HepG2 (cell line): Measurements from ENCODE around the gene TACC3. TPM values are rescaled to one million over a fixed set of nuclear protein-coding genes. Genes with fewer than 3 reads are reported as not detected.

Experiments
- EHMT2 ChIP-seq: fragments of 200-600 bp; sonication (generic); IDR thresholded peaks from 2 replicates; pipeline ENCODE4 v1.7.0; 2017; ENCODE audit warnings: antibody characterized with exemption, low read depth, low read length, borderline replicate concordance
- ERF ChIP-seq: IDR thresholded peaks from 2 replicates; pipeline ENCODE4 v1.6.1; 2018; ENCODE audit warnings: missing biosample characterization, missing genetic modification reagents
- HMG20B ChIP-seq: conservative IDR thresholded peaks from 2 replicates; pipeline ENCODE4 v1.6.1; 2016; ENCODE audit warnings: missing genetic modification reagents, missing compliant biosample characterization
- IKZF4 ChIP-seq: sonication (generic); formaldehyde crosslinking; IDR thresholded peaks from 2 replicates; pipeline ENCODE4 v1.5.1; 2020; ENCODE audit warnings: borderline replicate concordance, mild to moderate bottlenecking, low read depth, missing genetic modification reagents; ENCODE audit errors: not compliant biosample characterization
- MYC ChIP-seq: sonication (generic); formaldehyde crosslinking; IDR thresholded peaks from 2 replicates; pipeline ENCODE4 v1.9.0; 2021; ENCODE audit warnings: missing genetic modification reagents, borderline replicate concordance
- SP140L ChIP-seq: sonication (generic); formaldehyde crosslinking; IDR thresholded peaks from 2 replicates; pipeline ENCODE4 v1.4.0; 2020; ENCODE audit warnings: missing genetic modification reagents, borderline replicate concordance
- ZC3H4 ChIP-seq: sonication (generic); formaldehyde crosslinking; IDR thresholded peaks from 2 replicates; pipeline ENCODE4 v1.4.0; 2020; ENCODE audit warnings: missing genetic modification reagents, borderline replicate concordance
- ZKSCAN5 ChIP-seq: sonication (generic); formaldehyde crosslinking; IDR thresholded peaks from 2 replicates; pipeline ENCODE4 v1.5.1; 2020; ENCODE audit warnings: mild to moderate bottlenecking, missing genetic modification reagents
- ZNF12 ChIP-seq: sonication (generic); formaldehyde crosslinking; IDR thresholded peaks from 2 replicates; pipeline ENCODE4 v1.5.0; 2020; ENCODE audit warnings: missing genetic modification reagents
- ZNF224 ChIP-seq: sonication (generic); formaldehyde crosslinking; IDR thresholded peaks from 2 replicates; pipeline ENCODE4 v1.5.0; 2020; ENCODE audit warnings: mild to moderate bottlenecking, missing genetic modification reagents
- ZNF230 ChIP-seq: sonication (generic); formaldehyde crosslinking; IDR thresholded peaks from 2 replicates; pipeline ENCODE4 v1.4.0; 2020; ENCODE audit warnings: mild to moderate bottlenecking, missing genetic modification reagents
- ZNF251 ChIP-seq: sonication (generic); formaldehyde crosslinking; IDR thresholded peaks from 2 replicates; pipeline ENCODE4 v1.9.0; 2021; ENCODE audit warnings: mild to moderate bottlenecking, missing genetic modification reagents
- ZNF430 ChIP-seq: sonication (generic); formaldehyde crosslinking; IDR thresholded peaks from 2 replicates; pipeline ENCODE4 v1.9.0; 2021; ENCODE audit warnings: mild to moderate bottlenecking, missing genetic modification reagents
- polyA plus RNA-seq, 8 experiments: library from polyadenylated mRNA; depleted of rRNA in 3 of 8; stranded (reverse) in 7 of 8; unstranded in 1 of 8; fragments of >200 nt; fragmentation: Illumina TruSeq in 4 of 8; extraction: Trizol in 4 of 8; gene quantifications; 2 replicates each; pipeline versions ENCODE4 v1.2.1 to v1.2.3, GENCODE V29; 2011 to 2016; ENCODE audit warnings: low read depth in 4 of 8, missing spikeins in 1 of 8, mixed read lengths in 1 of 8; ENCODE audit not compliant: insufficient read depth in 1 of 8
- total RNA-seq, 5 experiments: library from RNA; depleted of rRNA; stranded (reverse); fragments of >200 nt; fragmentation: Illumina TruSeq; extraction: Trizol; gene quantifications; 2 replicates each; pipeline ENCODE4 v1.2.3, GENCODE V29; 2016; ENCODE audit warnings: low read depth in 1 of 5
- TF ChIP-seq, protein P1 (sequence below): sonication (generic); formaldehyde crosslinking; IDR thresholded peaks from 2 replicates; pipeline ENCODE4 v1.4.0; 2020; ENCODE audit warnings: missing genetic modification reagents, borderline replicate concordance
- TF ChIP-seq, protein P2 (sequence below): sonication (generic); formaldehyde crosslinking; IDR thresholded peaks from 2 replicates; pipeline ENCODE4 v1.8.0; 2022; ENCODE audit warnings: mild to moderate bottlenecking, missing genetic modification reagents
- TF ChIP-seq, protein P3 (sequence below): sonication (generic); formaldehyde crosslinking; IDR thresholded peaks from 2 replicates; pipeline ENCODE4 v1.8.0; 2022; ENCODE audit warnings: mild to moderate bottlenecking, missing genetic modification reagents, borderline replicate concordance
- TF ChIP-seq, protein P4 (sequence below): sonication (generic); formaldehyde crosslinking; IDR thresholded peaks from 2 replicates; pipeline ENCODE4 v1.4.0; 2020; ENCODE audit warnings: mild to moderate bottlenecking, missing genetic modification reagents, borderline replicate concordance

The TACC3 gene
- total and polyA plus RNA-seq, 2 of the 13 experiments (the other 11 are each of a cell fraction or from before 2014, with no cell fraction given), result 20.3 to 21.2 TPM

DNA sequence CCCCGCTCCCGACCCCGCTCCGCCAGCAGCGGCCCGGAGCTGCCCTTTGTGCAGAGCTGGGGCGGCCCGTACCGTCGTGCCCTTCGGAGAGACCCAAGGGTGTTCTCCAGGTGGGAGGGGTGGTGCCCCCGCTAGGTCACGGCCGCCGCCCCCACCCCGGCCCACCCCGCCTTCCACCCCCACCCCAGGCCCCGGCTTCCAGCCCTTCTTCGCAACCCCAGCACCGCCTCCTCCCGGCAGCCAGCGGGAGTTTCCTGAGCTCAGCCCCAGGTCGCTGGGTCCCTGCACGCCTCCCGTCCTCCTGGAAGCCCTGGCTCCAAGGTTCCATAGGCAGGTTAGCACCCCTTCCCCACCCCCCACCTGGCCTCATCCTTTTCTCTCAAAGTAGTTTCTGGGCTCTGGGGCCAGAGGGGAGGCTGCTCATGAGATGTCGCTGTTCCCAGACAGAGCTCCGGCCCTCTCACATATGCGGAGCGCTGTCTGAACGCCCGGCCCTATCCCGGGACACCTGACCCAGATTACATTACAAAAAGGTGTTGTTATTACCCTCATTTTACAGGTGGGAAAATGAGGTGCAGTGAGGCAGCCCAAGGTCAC lies 46.5 kb downstream of the TACC3 start (continued):
- TF ChIP-seq ZNF251 (CRISPR knock-in tag) (no peak), ERF (no peak), ZC3H4 (CRISPR knock-in tag) (0 out of 2 replicates have a peak, but pooled peaks have one; percentile 30), MYC (CRISPR knock-in tag) (no peak; the same call in 1 of the 2 replicates), ZNF230 (CRISPR knock-in tag) (no peak), SP140L (CRISPR knock-in tag) (no peak), ZNF12 (CRISPR knock-in tag) (no peak), ZKSCAN5 (CRISPR knock-in tag) (no peak), EHMT2 (no peak), HMG20B (CRISPR knock-in tag) (no peak), ZNF430 (CRISPR knock-in tag) (no peak), ZNF224 (CRISPR knock-in tag) (no peak), IKZF4 (CRISPR knock-in tag) (no peak)
- TF ChIP-seq, protein P1, sequence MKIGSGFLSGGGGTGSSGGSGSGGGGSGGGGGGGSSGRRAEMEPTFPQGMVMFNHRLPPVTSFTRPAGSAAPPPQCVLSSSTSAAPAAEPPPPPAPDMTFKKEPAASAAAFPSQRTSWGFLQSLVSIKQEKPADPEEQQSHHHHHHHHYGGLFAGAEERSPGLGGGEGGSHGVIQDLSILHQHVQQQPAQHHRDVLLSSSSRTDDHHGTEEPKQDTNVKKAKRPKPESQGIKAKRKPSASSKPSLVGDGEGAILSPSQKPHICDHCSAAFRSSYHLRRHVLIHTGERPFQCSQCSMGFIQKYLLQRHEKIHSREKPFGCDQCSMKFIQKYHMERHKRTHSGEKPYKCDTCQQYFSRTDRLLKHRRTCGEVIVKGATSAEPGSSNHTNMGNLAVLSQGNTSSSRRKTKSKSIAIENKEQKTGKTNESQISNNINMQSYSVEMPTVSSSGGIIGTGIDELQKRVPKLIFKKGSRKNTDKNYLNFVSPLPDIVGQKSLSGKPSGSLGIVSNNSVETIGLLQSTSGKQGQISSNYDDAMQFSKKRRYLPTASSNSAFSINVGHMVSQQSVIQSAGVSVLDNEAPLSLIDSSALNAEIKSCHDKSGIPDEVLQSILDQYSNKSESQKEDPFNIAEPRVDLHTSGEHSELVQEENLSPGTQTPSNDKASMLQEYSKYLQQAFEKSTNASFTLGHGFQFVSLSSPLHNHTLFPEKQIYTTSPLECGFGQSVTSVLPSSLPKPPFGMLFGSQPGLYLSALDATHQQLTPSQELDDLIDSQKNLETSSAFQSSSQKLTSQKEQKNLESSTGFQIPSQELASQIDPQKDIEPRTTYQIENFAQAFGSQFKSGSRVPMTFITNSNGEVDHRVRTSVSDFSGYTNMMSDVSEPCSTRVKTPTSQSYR (CRISPR knock-in tag), result peak; percentile 57; the same call in 1 of the 2 replicates
- TF ChIP-seq, protein P2, sequence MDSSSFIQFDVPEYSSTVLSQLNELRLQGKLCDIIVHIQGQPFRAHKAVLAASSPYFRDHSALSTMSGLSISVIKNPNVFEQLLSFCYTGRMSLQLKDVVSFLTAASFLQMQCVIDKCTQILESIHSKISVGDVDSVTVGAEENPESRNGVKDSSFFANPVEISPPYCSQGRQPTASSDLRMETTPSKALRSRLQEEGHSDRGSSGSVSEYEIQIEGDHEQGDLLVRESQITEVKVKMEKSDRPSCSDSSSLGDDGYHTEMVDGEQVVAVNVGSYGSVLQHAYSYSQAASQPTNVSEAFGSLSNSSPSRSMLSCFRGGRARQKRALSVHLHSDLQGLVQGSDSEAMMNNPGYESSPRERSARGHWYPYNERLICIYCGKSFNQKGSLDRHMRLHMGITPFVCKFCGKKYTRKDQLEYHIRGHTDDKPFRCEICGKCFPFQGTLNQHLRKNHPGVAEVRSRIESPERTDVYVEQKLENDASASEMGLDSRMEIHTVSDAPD (CRISPR knock-in tag), result no peak
- TF ChIP-seq, protein P3, sequence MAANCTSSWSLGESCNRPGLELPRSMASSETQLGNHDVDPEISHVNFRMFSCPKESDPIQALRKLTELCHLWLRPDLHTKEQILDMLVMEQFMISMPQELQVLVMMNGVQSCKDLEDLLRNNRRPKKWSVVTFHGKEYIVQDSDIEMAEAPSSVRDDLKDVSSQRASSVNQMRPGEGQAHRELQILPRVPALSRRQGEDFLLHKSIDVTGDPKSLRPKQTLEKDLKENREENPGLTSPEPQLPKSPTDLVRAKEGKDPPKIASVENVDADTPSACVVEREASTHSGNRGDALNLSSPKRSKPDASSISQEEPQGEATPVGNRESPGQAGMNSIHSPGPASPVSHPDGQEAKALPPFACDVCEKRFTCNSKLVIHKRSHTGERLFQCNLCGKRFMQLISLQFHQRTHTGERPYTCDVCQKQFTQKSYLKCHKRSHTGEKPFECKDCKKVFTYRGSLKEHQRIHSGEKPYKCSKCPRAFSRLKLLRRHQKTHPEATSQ (CRISPR knock-in tag), result 0 out of 2 replicates have a peak, but pooled peaks have one; percentile 59
- TF ChIP-seq, protein P4, sequence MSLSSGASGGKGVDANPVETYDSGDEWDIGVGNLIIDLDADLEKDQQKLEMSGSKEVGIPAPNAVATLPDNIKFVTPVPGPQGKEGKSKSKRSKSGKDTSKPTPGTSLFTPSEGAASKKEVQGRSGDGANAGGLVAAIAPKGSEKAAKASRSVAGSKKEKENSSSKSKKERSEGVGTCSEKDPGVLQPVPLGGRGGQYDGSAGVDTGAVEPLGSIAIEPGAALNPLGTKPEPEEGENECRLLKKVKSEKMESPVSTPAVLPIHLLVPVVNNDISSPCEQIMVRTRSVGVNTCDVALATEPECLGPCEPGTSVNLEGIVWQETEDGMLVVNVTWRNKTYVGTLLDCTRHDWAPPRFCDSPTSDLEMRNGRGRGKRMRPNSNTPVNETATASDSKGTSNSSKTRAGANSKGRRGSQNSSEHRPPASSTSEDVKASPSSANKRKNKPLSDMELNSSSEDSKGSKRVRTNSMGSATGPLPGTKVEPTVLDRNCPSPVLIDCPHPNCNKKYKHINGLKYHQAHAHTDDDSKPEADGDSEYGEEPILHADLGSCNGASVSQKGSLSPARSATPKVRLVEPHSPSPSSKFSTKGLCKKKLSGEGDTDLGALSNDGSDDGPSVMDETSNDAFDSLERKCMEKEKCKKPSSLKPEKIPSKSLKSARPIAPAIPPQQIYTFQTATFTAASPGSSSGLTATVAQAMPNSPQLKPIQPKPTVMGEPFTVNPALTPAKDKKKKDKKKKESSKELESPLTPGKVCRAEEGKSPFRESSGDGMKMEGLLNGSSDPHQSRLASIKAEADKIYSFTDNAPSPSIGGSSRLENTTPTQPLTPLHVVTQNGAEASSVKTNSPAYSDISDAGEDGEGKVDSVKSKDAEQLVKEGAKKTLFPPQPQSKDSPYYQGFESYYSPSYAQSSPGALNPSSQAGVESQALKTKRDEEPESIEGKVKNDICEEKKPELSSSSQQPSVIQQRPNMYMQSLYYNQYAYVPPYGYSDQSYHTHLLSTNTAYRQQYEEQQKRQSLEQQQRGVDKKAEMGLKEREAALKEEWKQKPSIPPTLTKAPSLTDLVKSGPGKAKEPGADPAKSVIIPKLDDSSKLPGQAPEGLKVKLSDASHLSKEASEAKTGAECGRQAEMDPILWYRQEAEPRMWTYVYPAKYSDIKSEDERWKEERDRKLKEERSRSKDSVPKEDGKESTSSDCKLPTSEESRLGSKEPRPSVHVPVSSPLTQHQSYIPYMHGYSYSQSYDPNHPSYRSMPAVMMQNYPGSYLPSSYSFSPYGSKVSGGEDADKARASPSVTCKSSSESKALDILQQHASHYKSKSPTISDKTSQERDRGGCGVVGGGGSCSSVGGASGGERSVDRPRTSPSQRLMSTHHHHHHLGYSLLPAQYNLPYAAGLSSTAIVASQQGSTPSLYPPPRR (CRISPR knock-in tag), result no peak
